C4-2B (cell line): ENCODE measurements around the gene SULT1C3.

Experiments used
- CTCF ChIP-seq: fragments of 450-650 bp; conservative IDR thresholded peaks from 2 replicates; pipeline ENCODE4 v1.5.1; 2017; ENCODE audit warnings: mild to moderate bottlenecking
- ZFX ChIP-seq: fragments of 450-650 bp; IDR thresholded peaks from 2 replicates; pipeline ENCODE4 v1.6.1; 2017

GRCh38 chr2:108304975-108305374 lies 65.2 kb downstream of the SULT1C3 start:
- TF ChIP-seq CTCF (no peak), ZFX (no peak)
